Esophagus squamous epithelium (tissue), 4 donors: Measurements from ENCODE around the gene NDRG4.

Experiments used
- CTCF ChIP-seq, 6 experiments: fragments of 450-650 bp in 4 of 6; fragments of 200-600 bp in 2 of 6; sonication (generic) in 2 of 6; IDR thresholded peaks; one replicate each; pipeline ENCODE4 v1.5.1; 2016 to 2019; ENCODE audit warnings: antibody characterized with exemption in 6 of 6, mild to moderate bottlenecking in 4 of 6, moderate library complexity in 4 of 6
- POLR2A ChIP-seq, 4 donors: fragments of 450-650 bp; IDR thresholded peaks; one replicate each; pipeline ENCODE4 v1.6.1; 2017; ENCODE audit warnings: antibody characterized with exemption in 4 of 4, mild to moderate bottlenecking in 4 of 4, moderate library complexity in 3 of 4

DNA sequence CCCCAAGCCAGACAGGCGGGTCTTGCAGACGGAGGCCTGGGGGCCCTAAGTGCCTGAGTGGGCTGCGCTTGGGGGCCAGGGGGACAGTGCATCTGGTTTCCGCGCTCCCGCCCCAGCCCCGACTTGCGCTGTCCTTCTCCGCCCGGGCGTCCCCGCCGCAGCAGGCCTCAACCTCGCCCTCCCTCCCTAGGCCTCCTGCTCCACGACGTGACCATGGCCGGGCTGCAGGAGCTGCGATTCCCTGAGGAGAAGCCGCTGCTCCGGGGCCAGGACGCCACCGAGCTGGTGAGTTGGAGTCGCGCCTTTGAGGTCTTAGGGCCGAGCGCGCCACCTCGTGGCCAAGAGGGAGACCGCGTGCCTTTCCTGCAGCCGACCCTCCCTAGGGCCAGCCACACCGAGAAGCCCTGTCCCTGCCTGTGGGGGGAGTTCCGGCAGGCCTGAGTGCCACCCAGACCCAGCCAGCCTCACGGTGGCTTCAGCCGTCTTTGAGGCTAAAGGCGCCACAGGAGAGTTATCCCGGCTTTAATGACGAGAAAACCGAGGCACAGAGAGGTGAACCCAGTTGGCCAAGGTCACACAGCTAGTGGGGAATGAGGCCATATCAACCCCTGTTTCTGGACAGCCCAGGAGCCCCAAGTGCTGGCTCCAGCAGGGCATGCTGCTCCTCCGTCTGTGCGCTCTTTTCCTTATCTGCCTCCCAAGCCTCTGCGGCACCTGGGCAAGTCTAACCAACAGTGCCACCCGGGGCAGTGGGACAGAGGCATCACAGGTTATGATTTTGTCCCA is 12.2 kb upstream of the NDRG4 start:
- TF ChIP-seq CTCF (IDR thresholded peaks at IDR 0.05), result peak; percentile 90 to 95 (median 94)
- no peak for TF ChIP-seq POLR2A (IDR thresholded peaks at IDR 0.05)
